H7 (cell line): Measurements from ENCODE around the gene PSMB2. TPM values are rescaled to one million over a fixed set of nuclear protein-coding genes. Genes with fewer than 3 reads are reported as not detected.
A peak's percentile ranks its signal among the peaks of the same experiment; 100 is the strongest.
"Not testable (repeated sequence)": the region's sequence is repeated elsewhere in the genome, so short reads cannot be mapped to it uniquely, and the experiment has no call there.

Experiments used
- DNase-seq: peaks from one replicate; pipeline ENCODE4 v3.0.0; 2012
- H3K27me3 ChIP-seq: 2 replicates; pipeline ENCODE4 v1.6.0; 2011; ENCODE audit warnings: mild to moderate bottlenecking, low read length; ENCODE audit not compliant: control insufficient read depth, insufficient read depth
- H3K36me3 ChIP-seq: replicated peaks from 2 replicates; pipeline ENCODE4 v1.5.1; 2011; ENCODE audit warnings: low read length; ENCODE audit not compliant: control insufficient read depth, insufficient read depth
- H3K4me3 ChIP-seq: 2 replicates; pipeline ENCODE4 v1.5.1; 2011; ENCODE audit warnings: low read depth, mild to moderate bottlenecking, control low read depth, low read length, moderate library complexity; ENCODE audit not compliant: insufficient read depth
- total RNA-seq: library from RNA; depleted of rRNA; stranded (reverse); fragments of >200 nt; shearing (Covaris generic); gene quantifications from 2 replicates; pipeline ENCODE4 v1.2.3, GENCODE V29; 2014; rRNA removed

Gene PSMB2
- 48.4 and 50.6 TPM in 2 replicates for total RNA-seq

- H3K4me3 ChIP-seq, result peak within 1 kb of the TSS; percentile 98
- H3K27me3 ChIP-seq, result peaks cover 10% of the 10 kb centered on the region; the same call in 1 of the 2 replicates
- H3K36me3 ChIP-seq, result no peaks in the 10 kb centered on the region
- peak; percentile 89 for DNase-seq
These were observed at the start of gene PSMB2 for GRCh38 chr1:35641233-35641866. Gene PSMB2, minus strand, starts transcription at chr1:35641526. Its CDS starts 94 bp downstream, at chr1:35641432.

GRCh38 chr1:35691080-35691479 is 49.8 kb upstream of the PSMB2 start:
- Histone ChIP-seq H3K4me3 (no peak overlapping the region), H3K36me3 (no peaks in the 10 kb centered on the region), H3K27me3 (peaks cover 1% of the 10 kb centered on the region; the same call in 1 of the 2 replicates)
- peak; percentile 73 for DNase-seq

- not testable (repeated sequence) for DNase-seq, H3K4me3 ChIP-seq, H3K36me3 ChIP-seq, H3K27me3 ChIP-seq
These were observed 48.8 kb upstream of the PSMB2 start for GRCh38 chr1:35690103-35690502.

- Histone ChIP-seq H3K36me3 (no peaks in the 10 kb centered on the region), H3K27me3 (peaks cover 1% of the 10 kb centered on the region; the same call in 1 of the 2 replicates), H3K4me3 (no peak overlapping the region)
- DNase-seq, result no peak
These were observed 46.8 kb upstream of the PSMB2 start for GRCh38 chr1:35688161-35688560.

- DNase-seq, result no peak
- no peaks in the 10 kb centered on the region for H3K36me3 ChIP-seq
- H3K27me3 ChIP-seq, result no peaks in the 10 kb centered on the region
- H3K4me3 ChIP-seq, result no peak overlapping the region
These were observed 41.7 kb upstream of the PSMB2 start for GRCh38 chr1:35683012-35683411.

GRCh38 chr1:35680271-35680670 is 38.9 kb upstream of the PSMB2 start:
- no peak for DNase-seq
- Histone ChIP-seq H3K27me3 (no peaks in the 10 kb centered on the region; the same call in 1 of the 2 replicates), H3K4me3 (no peak overlapping the region), H3K36me3 (no peaks in the 10 kb centered on the region)

- H3K36me3 ChIP-seq, result no peaks in the 10 kb centered on the region
- no peak overlapping the region for H3K4me3 ChIP-seq
- no peak for DNase-seq
- H3K27me3 ChIP-seq, result no peaks in the 10 kb centered on the region; the same call in 1 of the 2 replicates
These were observed 34.4 kb upstream of the PSMB2 start for GRCh38 chr1:35675773-35676172.

- Histone ChIP-seq H3K36me3 (no peaks in the 10 kb centered on the region), H3K4me3 (no peak overlapping the region), H3K27me3 (no peaks in the 10 kb centered on the region; the same call in 1 of the 2 replicates)
- DNase-seq, result no peak
These were observed 32.8 kb upstream of the PSMB2 start for GRCh38 chr1:35674111-35674510.

- H3K27me3 ChIP-seq, result no peaks in the 10 kb centered on the region
- DNase-seq, result no peak
These were observed 30.8 kb upstream of the PSMB2 start for GRCh38 chr1:35672116-35672515.

GRCh38 chr1:35668506-35668905 is 27.2 kb upstream of the PSMB2 start:
- H3K36me3 ChIP-seq, result no peaks in the 10 kb centered on the region
- no peaks in the 10 kb centered on the region for H3K27me3 ChIP-seq
- no peak for DNase-seq
- no peak overlapping the region for H3K4me3 ChIP-seq

More at GRCh38 chr1:35672116-35672515, 30.8 kb upstream of the PSMB2 start:
- no peak overlapping the region for H3K4me3 ChIP-seq
- H3K36me3 ChIP-seq, result no peaks in the 10 kb centered on the region

GRCh38 chr1:35666916-35667315 is 25.6 kb upstream of the PSMB2 start:
- Histone ChIP-seq H3K4me3 (no peak overlapping the region), H3K27me3 (no peaks in the 10 kb centered on the region), H3K36me3 (no peaks in the 10 kb centered on the region)
- no peak for DNase-seq

GRCh38 chr1:35666216-35666615 is 24.9 kb upstream of the PSMB2 start:
- DNase-seq, result no peak
- Histone ChIP-seq H3K36me3 (no peaks in the 10 kb centered on the region), H3K4me3 (no peak overlapping the region), H3K27me3 (no peaks in the 10 kb centered on the region)

- H3K4me3 ChIP-seq, result no peak overlapping the region
- H3K27me3 ChIP-seq, result no peaks in the 10 kb centered on the region; the same call in 1 of the 2 replicates
- DNase-seq, result no peak
- H3K36me3 ChIP-seq, result no peaks in the 10 kb centered on the region
These were observed 22.1 kb upstream of the PSMB2 start for GRCh38 chr1:35663434-35663833.

GRCh38 chr1:35661474-35661795 is 20.1 kb upstream of the PSMB2 start:
- Histone ChIP-seq H3K4me3 (no peak overlapping the region), H3K36me3 (no peaks in the 10 kb centered on the region), H3K27me3 (no peaks in the 10 kb centered on the region; the same call in 1 of the 2 replicates)
- DNase-seq, result no peak

GRCh38 chr1:35660581-35661473 is 19.5 kb upstream of the PSMB2 start:
- H3K27me3 ChIP-seq, result no peaks in the 10 kb centered on the region; the same call in 1 of the 2 replicates
- no peak overlapping the region for H3K4me3 ChIP-seq
- DNase-seq, result peak; percentile 66
- H3K36me3 ChIP-seq, result no peaks in the 10 kb centered on the region
